Stimulated activated CD4-positive, alpha-beta T cell treated with anti-CD3 and anti-CD28 coated beads, Interleukin-15, amount 100 ng/mL, for 24 hours (primary cell): ENCODE data around the gene MAPK10.
"Not testable (repeated sequence)": the region's sequence is repeated elsewhere in the genome, so short reads cannot be mapped to it uniquely, and the experiment has no call there.

Source experiments
- DNase-seq: peaks from one replicate; pipeline ENCODE4 v3.0.0-alpha.2; 2020

The MAPK10 gene

GRCh38 chr4:86031927-86032326 lies 327.9 kb downstream of the MAPK10 start:
- DNase-seq = no peak

GRCh38 chr4:86026720-86027119 lies 333.1 kb downstream of the MAPK10 start:
- no peak for DNase-seq

- DNase-seq = not testable (repeated sequence)
These were observed 338.2 kb downstream of the MAPK10 start for GRCh38 chr4:86021671-86022070.

GRCh38 chr4:86019906-86020305 lies 339.9 kb downstream of the MAPK10 start:
- no peak for DNase-seq

- DNase-seq = no peak
These were observed 340.5 kb downstream of the MAPK10 start for GRCh38 chr4:86019362-86019761.

- no peak for DNase-seq
These were observed 344.2 kb downstream of the MAPK10 start for GRCh38 chr4:86015412-86016350.

GRCh38 chr4:86014599-86014998 lies 345.3 kb downstream of the MAPK10 start:
- no peak for DNase-seq

GRCh38 chr4:86013621-86014020 lies 346.2 kb downstream of the MAPK10 start:
- no peak for DNase-seq

- DNase-seq = no peak
These were observed 348.7 kb downstream of the MAPK10 start for GRCh38 chr4:86011117-86011516.

- DNase-seq = no peak
These were observed 352.8 kb downstream of the MAPK10 start for GRCh38 chr4:86007042-86007441.

- no peak for DNase-seq
These were observed 353.8 kb downstream of the MAPK10 start for GRCh38 chr4:86006057-86006456.

- no peak for DNase-seq
These were observed 355.8 kb downstream of the MAPK10 start for GRCh38 chr4:86004030-86004429.

- no peak for DNase-seq
These were observed 358.3 kb downstream of the MAPK10 start for GRCh38 chr4:86001591-86001990.

GRCh38 chr4:85995361-85995760 lies 364.5 kb downstream of the MAPK10 start:
- DNase-seq = no peak

GRCh38 chr4:85994576-85994975 lies 365.3 kb downstream of the MAPK10 start:
- no peak for DNase-seq

GRCh38 chr4:85993641-85994040 lies 366.2 kb downstream of the MAPK10 start:
- no peak for DNase-seq

- DNase-seq = no peak
These were observed 373.6 kb downstream of the MAPK10 start for GRCh38 chr4:85986266-85986665.

GRCh38 chr4:85979276-85979675 lies 380.6 kb downstream of the MAPK10 start:
- DNase-seq = no peak

GRCh38 chr4:85970535-85970934 lies 389.3 kb downstream of the MAPK10 start:
- no peak for DNase-seq

- no peak for DNase-seq
These were observed 390.7 kb downstream of the MAPK10 start for GRCh38 chr4:85968945-85969819.

GRCh38 chr4:85967872-85968271 lies 392.0 kb downstream of the MAPK10 start:
- no peak for DNase-seq

- DNase-seq = no peak
These were observed 393.5 kb downstream of the MAPK10 start for GRCh38 chr4:85966373-85966772.

- no peak for DNase-seq
These were observed 394.3 kb downstream of the MAPK10 start for GRCh38 chr4:85965529-85965928.

- DNase-seq = not testable (repeated sequence)
These were observed 394.8 kb downstream of the MAPK10 start for GRCh38 chr4:85965017-85965416.
